DND-41 (cell line): ENCODE data around the gene PLEKHG1.

Experiments
- ATAC-seq: fragments of 200-7000 bp; cut with Tn5 transposase; 3 replicates; pipeline ENCODE4 v1.9.1; 2021; ENCODE audit warnings: low read depth; ENCODE audit not compliant: insufficient read depth
- DNase-seq: peaks from one replicate; pipeline ENCODE4 v3.0.0-alpha.2; 2020
- H2AFZ ChIP-seq: 2 replicates; pipeline ENCODE4 v1.6.0; 2012; ENCODE audit warnings: low read depth, low read length
- H3K27ac ChIP-seq: 2 replicates; pipeline ENCODE4 v1.5.1; 2012; ENCODE audit warnings: low read length, inconsistent platforms
- H3K27me3 ChIP-seq: fragments of 200-600 bp; sonication (generic); 2 replicates; pipeline ENCODE4 v1.6.0; 2012; ENCODE audit warnings: low read length, mild to moderate bottlenecking, inconsistent platforms; ENCODE audit not compliant: insufficient read depth, poor library complexity
- H3K36me3 ChIP-seq: 2 replicates; pipeline ENCODE4 v1.5.1; 2012; ENCODE audit warnings: low read length, inconsistent platforms; ENCODE audit not compliant: insufficient read depth
- H3K4me1 ChIP-seq: 2 replicates; pipeline ENCODE4 v1.5.1; 2012; ENCODE audit warnings: mild to moderate bottlenecking, low read length; ENCODE audit not compliant: insufficient read depth
- H3K4me2 ChIP-seq: 2 replicates; pipeline ENCODE4 v1.6.0; 2012; ENCODE audit warnings: mild to moderate bottlenecking, moderate library complexity, low read length, inconsistent platforms; ENCODE audit not compliant: insufficient read depth
- H3K4me3 ChIP-seq, 2 experiments: fragments of 200-600 bp in 1 of 2; shearing (Covaris generic) in 1 of 2; 2 replicates each; pipeline ENCODE4 v1.5.1; 2012 to 2016; ENCODE audit warnings: inconsistent platforms in 2 of 2, low read length in 2 of 2, mild to moderate bottlenecking in 2 of 2, low read depth in 1 of 2, moderate library complexity in 1 of 2
- H3K79me2 ChIP-seq: 2 replicates; pipeline ENCODE4 v1.6.0; 2012; ENCODE audit warnings: low read length, inconsistent platforms; ENCODE audit not compliant: insufficient read depth
- H3K9ac ChIP-seq: 2 replicates; pipeline ENCODE4 v1.6.0; 2012; ENCODE audit warnings: low read depth, mild to moderate bottlenecking, inconsistent platforms, low read length, moderate library complexity
- H3K9me3 ChIP-seq: 2 replicates; pipeline ENCODE4 v1.5.1; 2012; ENCODE audit warnings: low read length, moderate library complexity, mild to moderate bottlenecking, inconsistent platforms; ENCODE audit not compliant: insufficient read depth, severe bottlenecking
- H4K20me1 ChIP-seq: 2 replicates; pipeline ENCODE4 v1.6.0; 2012; ENCODE audit warnings: low read length; ENCODE audit not compliant: insufficient read depth
- EZH2 ChIP-seq: IDR thresholded peaks from 3 replicates; pipeline ENCODE4 v1.6.1; 2012; ENCODE audit warnings: borderline replicate concordance, low read depth, mild to moderate bottlenecking, moderate library complexity, low read length, inconsistent platforms; ENCODE audit not compliant: severe bottlenecking
- TF ChIP-seq, protein P1 (sequence below): IDR thresholded peaks from 2 replicates; pipeline ENCODE4 v1.5.1; 2012; ENCODE audit warnings: borderline replicate concordance, low read length, moderate library complexity, mild to moderate bottlenecking; ENCODE audit not compliant: poor library complexity, severe bottlenecking; ENCODE audit errors: extremely low read depth

PLEKHG1 gene

GRCh38 chr6:150566486-150566885 is 33.2 kb upstream of the PLEKHG1 start:
- no peaks in the 10 kb centered on the region for H3K9me3 ChIP-seq
- DNase-seq (no peak), ATAC-seq (no peak)
- no peaks in the 10 kb centered on the region for H3K36me3 ChIP-seq
- no peak overlapping the region for H3K9ac ChIP-seq
- H3K4me1 ChIP-seq = no peaks in the 10 kb centered on the region
- H3K4me2 ChIP-seq = no peak overlapping the region
- no peak overlapping the region for H3K4me3 ChIP-seq
- H2AFZ ChIP-seq = no peak overlapping the region
- no peak overlapping the region for H3K27ac ChIP-seq
- peaks cover 2% of the 10 kb centered on the region for H3K27me3 ChIP-seq
- no peaks in the 10 kb centered on the region for H3K79me2 ChIP-seq
- H4K20me1 ChIP-seq = no peaks in the 10 kb centered on the region
- no peak for TF ChIP-seq EZH2
- TF ChIP-seq, protein P1, sequence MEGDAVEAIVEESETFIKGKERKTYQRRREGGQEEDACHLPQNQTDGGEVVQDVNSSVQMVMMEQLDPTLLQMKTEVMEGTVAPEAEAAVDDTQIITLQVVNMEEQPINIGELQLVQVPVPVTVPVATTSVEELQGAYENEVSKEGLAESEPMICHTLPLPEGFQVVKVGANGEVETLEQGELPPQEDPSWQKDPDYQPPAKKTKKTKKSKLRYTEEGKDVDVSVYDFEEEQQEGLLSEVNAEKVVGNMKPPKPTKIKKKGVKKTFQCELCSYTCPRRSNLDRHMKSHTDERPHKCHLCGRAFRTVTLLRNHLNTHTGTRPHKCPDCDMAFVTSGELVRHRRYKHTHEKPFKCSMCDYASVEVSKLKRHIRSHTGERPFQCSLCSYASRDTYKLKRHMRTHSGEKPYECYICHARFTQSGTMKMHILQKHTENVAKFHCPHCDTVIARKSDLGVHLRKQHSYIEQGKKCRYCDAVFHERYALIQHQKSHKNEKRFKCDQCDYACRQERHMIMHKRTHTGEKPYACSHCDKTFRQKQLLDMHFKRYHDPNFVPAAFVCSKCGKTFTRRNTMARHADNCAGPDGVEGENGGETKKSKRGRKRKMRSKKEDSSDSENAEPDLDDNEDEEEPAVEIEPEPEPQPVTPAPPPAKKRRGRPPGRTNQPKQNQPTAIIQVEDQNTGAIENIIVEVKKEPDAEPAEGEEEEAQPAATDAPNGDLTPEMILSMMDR = no peak

DNA sequence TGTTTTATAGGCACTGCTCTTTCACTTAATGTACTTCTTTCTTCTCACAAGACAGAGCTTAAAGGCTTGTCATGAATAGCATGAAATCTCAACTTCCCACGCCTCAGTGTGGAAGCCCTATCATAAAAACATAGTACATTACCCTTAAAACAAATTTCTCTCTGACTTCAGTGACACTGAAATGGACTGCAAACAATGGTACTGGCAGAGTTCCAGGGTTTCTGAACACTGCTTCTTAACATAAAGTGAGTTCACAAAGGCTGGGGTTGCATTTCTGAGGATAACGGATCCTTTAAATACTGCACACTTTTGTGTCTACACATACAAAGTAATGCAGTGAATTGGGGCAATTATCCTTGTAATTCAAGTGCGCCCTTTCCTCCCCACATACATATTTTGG is 32.3 kb upstream of the PLEKHG1 start:
- Histone ChIP-seq H3K9ac (no peak overlapping the region), H3K27ac (no peak overlapping the region), H3K27me3 (peaks cover 2% of the 10 kb centered on the region), H3K9me3 (no peaks in the 10 kb centered on the region), H3K36me3 (no peaks in the 10 kb centered on the region), H3K79me2 (no peaks in the 10 kb centered on the region), H4K20me1 (no peaks in the 10 kb centered on the region), H3K4me3 (no peak overlapping the region), H3K4me1 (no peaks in the 10 kb centered on the region), H2AFZ (no peak overlapping the region), H3K4me2 (no peak overlapping the region)
- TF ChIP-seq EZH2 = no peak
- TF ChIP-seq, protein P1 = no peak
- ATAC-seq (no peak), DNase-seq (no peak)

- DNase-seq (no peak), ATAC-seq (no peak)
- no peaks in the 10 kb centered on the region for H3K9me3 ChIP-seq
- H3K4me3 ChIP-seq = no peak overlapping the region
- H4K20me1 ChIP-seq = no peaks in the 10 kb centered on the region
- H3K4me2 ChIP-seq = no peak overlapping the region
- H3K79me2 ChIP-seq = no peaks in the 10 kb centered on the region
- H3K9ac ChIP-seq = no peak overlapping the region
- TF ChIP-seq, protein P1 = no peak
- no peak for TF ChIP-seq EZH2
- no peak overlapping the region for H3K27ac ChIP-seq
- no peaks in the 10 kb centered on the region for H3K36me3 ChIP-seq
- peaks cover 2% of the 10 kb centered on the region for H3K27me3 ChIP-seq
- no peak overlapping the region for H2AFZ ChIP-seq
- no peaks in the 10 kb centered on the region for H3K4me1 ChIP-seq
These were observed 31.8 kb upstream of the PLEKHG1 start for GRCh38 chr6:150567823-150568383.

GRCh38 chr6:150568560-150568959 is 31.1 kb upstream of the PLEKHG1 start:
- H3K4me3 ChIP-seq = no peak overlapping the region
- no peak overlapping the region for H3K4me2 ChIP-seq
- H3K36me3 ChIP-seq = no peaks in the 10 kb centered on the region
- no peak for ATAC-seq
- TF ChIP-seq EZH2 = no peak
- TF ChIP-seq, protein P1 = no peak
- no peak overlapping the region for H3K27ac ChIP-seq
- no peaks in the 10 kb centered on the region for H3K79me2 ChIP-seq
- no peaks in the 10 kb centered on the region for H3K4me1 ChIP-seq
- no peak overlapping the region for H2AFZ ChIP-seq
- no peaks in the 10 kb centered on the region; the same call in 1 of the 2 replicates for H4K20me1 ChIP-seq
- no peak for DNase-seq
- no peak overlapping the region for H3K9ac ChIP-seq
- H3K27me3 ChIP-seq = peaks cover 2% of the 10 kb centered on the region
- no peaks in the 10 kb centered on the region for H3K9me3 ChIP-seq
